Measurements from ENCODE around the gene PRKD2. TPM values are rescaled to one million over a fixed set of nuclear protein-coding genes. Genes with fewer than 3 reads are reported as not detected.

PRKD2 gene
- total and polyA plus RNA-seq, 2 experiments from 2014 or later: 11.9 to 14.2 TPM

- Histone ChIP-seq H3K27ac (no peak overlapping the region), H3K79me2 (ENCODE audit: insufficient read depth) (no peaks in the 10 kb centered on the region), H3F3A (ENCODE audit: insufficient read depth) (peaks cover 16% of the 10 kb centered on the region), H3K4me1 (ENCODE audit: insufficient read depth) (peaks cover 9% of the 10 kb centered on the region), H3K27me3 (replicated peaks; ENCODE audit: insufficient read depth) (no peaks in the 10 kb centered on the region), H3K4me3 (no peak overlapping the region), H4K20me1 (ENCODE audit: insufficient read depth) (no peaks in the 10 kb centered on the region), H3K9me3 (ENCODE audit: low read depth) (no peaks in the 10 kb centered on the region), H3K36me3 (ENCODE audit: low read depth) (no peaks in the 10 kb centered on the region), H3K9ac (no peak overlapping the region), H2AFZ (no peak overlapping the region), H3K4me2 (ENCODE audit: unreplicated experiment) (no peak overlapping the region), H3K9me2 (ENCODE audit: insufficient read depth) (no peaks in the 10 kb centered on the region)
- peak; percentile 60 for DNase-seq
- in situ Hi-C loops (cut with MboI): no loop called here
- no peak for TF ChIP-seq EZH2phosphoT487 (IDR thresholded peaks at IDR 0.05; ENCODE audit: insufficient read depth, low read depth)
Observed at GRCh38 chr19:46670813-46671212, 46.1 kb downstream of the PRKD2 start.

- H3K9ac ChIP-seq: no peak overlapping the region
- no peaks in the 10 kb centered on the region for H3K27me3 ChIP-seq (replicated peaks; ENCODE audit: insufficient read depth)
- H2AFZ ChIP-seq: no peak overlapping the region
- TF ChIP-seq EZH2 (IDR thresholded peaks at IDR 0.05; ENCODE audit: insufficient read depth, poor library complexity, severe bottlenecking) (no peak), EZH2phosphoT487 (IDR thresholded peaks at IDR 0.05; ENCODE audit: insufficient read depth, low read depth) (no peak)
- no peaks in the 10 kb centered on the region for H3K9me3 ChIP-seq (ENCODE audit: low read depth)
- no peak overlapping the region for H3K4me3 ChIP-seq
- peaks cover 16% of the 10 kb centered on the region for H3F3A ChIP-seq (ENCODE audit: insufficient read depth)
- no peaks in the 10 kb centered on the region for H3K79me2 ChIP-seq (ENCODE audit: insufficient read depth)
- H3K9me2 ChIP-seq (ENCODE audit: insufficient read depth): no peaks in the 10 kb centered on the region
- in situ Hi-C loops (cut with MboI): no loop called here
- DNase-seq: no peak
- H4K20me1 ChIP-seq (ENCODE audit: insufficient read depth): no peaks in the 10 kb centered on the region
- no peaks in the 10 kb centered on the region for H3K36me3 ChIP-seq (ENCODE audit: low read depth)
- H3K4me1 ChIP-seq (ENCODE audit: insufficient read depth): peaks cover 9% of the 10 kb centered on the region
- 93 to 100% methylated on average over 3 of the region's 3 CpGs for WGBS, 2 experiments (ENCODE audit: low coverage in 1 of 2, low lambda C conversion rate in 2 of 2, missing lambda C conversion rate in 2 of 2)
- no peak overlapping the region for H3K4me2 ChIP-seq (ENCODE audit: unreplicated experiment)
- H3K27ac ChIP-seq: no peak overlapping the region
Observed at GRCh38 chr19:46668662-46669061, 48.3 kb downstream of the PRKD2 start.

- TF ChIP-seq EZH2phosphoT487 (IDR thresholded peaks at IDR 0.05; ENCODE audit: insufficient read depth, low read depth) (no peak), EZH2 (IDR thresholded peaks at IDR 0.05; ENCODE audit: insufficient read depth, poor library complexity, severe bottlenecking) (no peak)
- H3K27me3 ChIP-seq (replicated peaks; ENCODE audit: insufficient read depth): no peaks in the 10 kb centered on the region
- H3K79me2 ChIP-seq (ENCODE audit: insufficient read depth): no peaks in the 10 kb centered on the region
- H2AFZ ChIP-seq: no peak overlapping the region
- WGBS, 2 experiments (ENCODE audit: low coverage in 1 of 2, low lambda C conversion rate in 2 of 2, missing lambda C conversion rate in 2 of 2): 83 to 86% methylated on average over 8 of the region's 8 CpGs
- peaks cover 4% of the 10 kb centered on the region; the same call in 1 of the 2 replicates for H3F3A ChIP-seq (ENCODE audit: insufficient read depth)
- H3K9me3 ChIP-seq (ENCODE audit: low read depth): no peaks in the 10 kb centered on the region
- no peaks in the 10 kb centered on the region for H3K9me2 ChIP-seq (ENCODE audit: insufficient read depth)
- no peak for DNase-seq
- H3K36me3 ChIP-seq (ENCODE audit: low read depth): no peaks in the 10 kb centered on the region
- no peak overlapping the region for H3K4me2 ChIP-seq (ENCODE audit: unreplicated experiment)
- H3K9ac ChIP-seq: no peak overlapping the region
- no peak overlapping the region for H3K4me3 ChIP-seq
- H3K27ac ChIP-seq: no peak overlapping the region
- in situ Hi-C loops (cut with MboI): no loop called here
- H4K20me1 ChIP-seq (ENCODE audit: insufficient read depth): no peaks in the 10 kb centered on the region
- H3K4me1 ChIP-seq (ENCODE audit: insufficient read depth): peaks cover 5% of the 10 kb centered on the region; the same call in 1 of the 2 replicates
Observed at GRCh38 chr19:46665072-46665471, 51.8 kb downstream of the PRKD2 start.

GRCh38 chr19:46661735-46662592 lies 55.0 kb downstream of the PRKD2 start:
- Histone ChIP-seq H2AFZ (peak overlapping the region; percentile 61), H3K27me3 (replicated peaks; ENCODE audit: insufficient read depth) (no peaks in the 10 kb centered on the region), H3K9me2 (ENCODE audit: insufficient read depth) (no peaks in the 10 kb centered on the region), H3K36me3 (ENCODE audit: low read depth) (no peaks in the 10 kb centered on the region), H3F3A (ENCODE audit: insufficient read depth) (peaks cover 4% of the 10 kb centered on the region; the same call in 1 of the 2 replicates), H3K9me3 (ENCODE audit: low read depth) (no peaks in the 10 kb centered on the region), H3K27ac (peak overlapping the region; percentile 51), H3K9ac (peak overlapping the region; percentile 65), H3K4me2 (ENCODE audit: unreplicated experiment) (peak overlapping the region; percentile 82), H3K4me1 (ENCODE audit: insufficient read depth) (peaks cover 5% of the 10 kb centered on the region; the same call in 1 of the 2 replicates), H3K4me3 (peak overlapping the region; percentile 71), H4K20me1 (ENCODE audit: insufficient read depth) (no peaks in the 10 kb centered on the region), H3K79me2 (ENCODE audit: insufficient read depth) (no peaks in the 10 kb centered on the region)
- DNase-seq: peak; percentile 96
- in situ Hi-C loops (cut with MboI): no loop called here
- TF ChIP-seq EZH2phosphoT487 (IDR thresholded peaks at IDR 0.05; ENCODE audit: insufficient read depth, low read depth) (no peak), EZH2 (IDR thresholded peaks at IDR 0.05; ENCODE audit: insufficient read depth, poor library complexity, severe bottlenecking) (no peak)
- WGBS, 2 experiments (ENCODE audit: low coverage in 1 of 2, low lambda C conversion rate in 2 of 2, missing lambda C conversion rate in 2 of 2): 4% methylated on average over 19 of the region's 19 CpGs

Data from GM23248 (cell line).